RCC 7860 (cell line): ENCODE measurements around the gene EBLN1.
"Not testable (repeated sequence)": the region's sequence is repeated elsewhere in the genome, so short reads cannot be mapped to it uniquely, and the experiment has no call there.

ENCODE experiments used
- DNase-seq: peaks from one replicate; pipeline ENCODE4 v3.0.0-alpha.2; 2015; ENCODE audit warnings: low spot score
- FAIRE-seq: peaks from 2 replicates; lab custom pipeline; 2012; peaks lifted over from hg19 to GRCh38; lab: Jason Lieb, UNC

The EBLN1 gene

DNA sequence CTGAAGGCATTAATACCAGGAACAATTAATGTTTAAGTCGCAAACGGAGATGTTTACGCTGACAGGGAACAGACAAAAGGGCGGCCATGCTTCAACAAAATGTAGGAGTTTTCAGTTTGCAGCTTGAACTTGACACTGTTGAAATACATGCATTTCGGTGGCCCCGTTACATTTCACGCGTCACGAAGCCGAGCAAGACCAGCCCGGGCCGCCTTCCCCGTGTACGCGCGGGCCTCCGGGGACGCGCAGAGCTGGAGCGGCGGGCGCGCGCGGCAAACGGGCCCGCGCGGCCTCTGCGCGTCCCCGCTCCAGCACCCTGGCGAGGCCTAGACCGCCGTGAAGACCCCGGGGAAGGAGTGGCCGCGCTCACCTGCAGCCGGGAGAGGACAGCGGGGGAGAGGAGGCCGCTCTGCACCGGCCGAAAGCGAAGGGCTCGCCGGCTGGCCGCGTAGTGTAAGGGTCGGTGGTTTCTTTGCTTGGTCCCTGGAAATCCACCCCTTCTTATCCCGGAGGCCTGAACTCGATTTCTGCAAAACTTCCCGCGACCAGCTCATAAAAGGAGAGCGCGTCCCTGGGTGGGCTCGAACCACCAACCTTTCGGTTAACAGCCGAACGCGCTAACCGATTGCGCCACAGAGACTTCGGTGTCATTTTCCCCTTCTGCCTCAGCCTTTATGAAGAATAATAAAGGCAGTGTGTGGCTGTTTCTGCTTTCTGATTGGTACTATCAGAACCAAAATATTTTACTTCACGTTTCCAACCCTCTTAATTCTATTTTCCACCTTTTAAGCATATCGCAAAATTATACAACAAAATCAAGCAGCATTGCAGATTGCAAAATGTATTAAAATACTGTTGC is 11.4 kb upstream of the EBLN1 start:
- DNase-seq, result peak; percentile 93
- FAIRE-seq, result peak; percentile 25

DNA sequence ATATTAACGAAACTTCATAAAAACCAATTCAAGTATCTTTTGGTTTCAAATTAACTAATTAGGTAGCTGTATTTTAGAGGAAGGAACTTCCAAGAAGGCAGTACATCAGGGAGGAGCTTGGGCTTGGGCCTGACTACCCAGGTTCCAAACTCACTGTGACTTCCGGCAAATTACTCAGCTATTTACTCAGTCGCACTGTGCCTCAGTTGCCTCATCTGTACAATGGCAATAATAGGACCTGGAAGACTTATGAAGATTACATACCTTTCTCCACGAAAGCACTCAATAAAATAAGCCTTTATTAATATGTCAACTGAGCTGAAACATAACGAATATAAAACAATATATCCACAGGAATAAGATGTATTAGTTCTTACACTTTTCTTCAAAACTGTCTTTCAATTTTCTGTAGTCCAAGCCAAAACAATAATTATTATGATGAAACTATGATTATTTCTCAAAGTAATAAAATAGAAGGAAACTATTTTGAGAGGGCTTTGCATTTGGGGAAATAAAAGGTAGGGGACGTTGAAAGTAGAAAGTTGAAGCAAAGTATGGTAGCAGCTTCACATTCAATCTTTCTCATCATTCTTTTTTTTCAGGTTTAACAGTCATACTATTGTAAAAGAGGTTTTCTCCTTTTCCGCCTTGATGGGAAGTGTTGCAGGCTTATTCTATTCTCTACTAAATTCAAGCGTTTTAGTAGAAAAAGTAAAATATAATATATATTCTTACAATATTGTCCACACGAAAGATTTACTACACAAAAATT is 10.5 kb upstream of the EBLN1 start:
- DNase-seq (no peak), FAIRE-seq (peak; percentile 47)

DNA sequence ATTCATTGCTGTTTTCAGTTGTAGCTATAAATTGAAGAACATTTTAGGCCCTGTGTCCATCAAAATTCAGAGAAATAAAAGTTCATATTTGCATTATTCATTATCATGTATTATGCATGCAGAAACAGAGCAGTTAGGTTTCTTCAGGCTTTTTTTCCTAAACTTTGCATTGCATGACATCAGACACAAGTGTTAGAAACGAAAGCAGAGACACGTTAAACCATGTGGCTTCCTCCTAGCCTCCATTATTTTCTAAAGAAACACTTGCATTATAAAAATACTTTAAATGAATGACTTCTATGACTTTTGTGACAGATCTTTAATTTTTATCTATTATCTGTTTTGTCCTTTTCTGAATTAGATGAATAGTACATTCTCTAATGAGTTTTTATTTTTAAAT is 8.8 kb upstream of the EBLN1 start:
- no peak for DNase-seq
- FAIRE-seq, result no peak

DNA sequence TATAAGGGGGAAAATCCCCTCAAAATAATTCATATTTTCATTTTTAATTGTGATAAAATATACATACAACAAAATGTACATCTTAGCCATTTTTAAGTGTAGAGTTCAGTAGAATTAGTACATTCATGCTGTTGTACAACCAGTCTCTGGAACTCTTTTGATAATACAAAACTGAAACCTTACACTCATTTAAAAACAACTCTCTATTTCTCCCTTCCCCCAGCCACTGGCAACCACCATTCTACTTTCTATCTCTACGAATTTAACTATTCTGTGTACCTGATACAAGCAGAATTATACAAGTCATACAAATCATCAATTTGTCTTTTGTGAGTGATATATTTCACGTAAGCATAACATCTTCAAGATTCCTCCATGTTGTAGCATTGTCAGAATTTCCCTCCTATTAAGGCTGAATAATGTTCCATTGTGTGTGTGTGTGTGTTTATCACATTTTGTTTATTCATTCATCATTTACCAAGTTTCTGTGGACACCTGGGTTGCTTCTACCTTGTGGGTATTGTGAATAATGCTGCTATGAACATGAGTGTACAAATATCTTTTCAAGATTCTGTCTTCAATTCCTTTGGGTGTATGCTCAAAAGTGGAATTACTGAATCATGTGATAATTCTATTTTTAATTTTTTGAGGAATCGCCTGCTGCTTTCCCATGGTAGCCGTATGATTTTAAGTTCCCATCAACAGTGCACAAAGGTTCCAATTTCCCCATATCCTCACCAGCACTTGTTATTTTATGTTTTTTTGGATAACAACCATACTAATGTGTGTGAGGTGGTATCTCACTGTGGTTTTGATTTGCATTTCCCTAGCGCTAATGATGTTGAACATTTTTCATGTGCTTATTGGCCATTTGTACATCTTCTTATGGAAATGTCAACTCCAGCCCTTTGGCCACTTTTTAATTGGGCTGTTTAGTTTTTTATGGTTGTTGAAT is 4.7 kb upstream of the EBLN1 start:
- no peak for FAIRE-seq
- DNase-seq, result no peak

DNA sequence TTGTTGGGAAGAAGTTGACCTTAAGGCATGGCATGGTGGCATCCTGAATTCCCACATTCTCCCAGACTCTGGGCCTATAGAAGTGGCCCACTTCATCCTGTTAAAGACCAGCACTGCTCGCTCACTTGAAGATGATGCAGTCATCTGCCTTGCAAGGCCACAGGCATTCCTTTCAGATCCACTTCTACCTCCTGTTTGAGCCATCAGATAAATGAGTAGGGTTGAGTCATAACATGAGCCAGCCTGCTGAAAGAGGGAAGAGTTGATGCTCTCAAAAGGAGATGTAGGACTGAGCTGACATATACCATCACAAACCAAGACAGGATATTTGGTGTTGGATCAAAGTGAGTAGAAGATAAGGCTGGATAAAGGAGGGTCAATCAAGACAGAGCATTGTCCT is 1.5 kb upstream of the EBLN1 start:
- peak; percentile 17 for DNase-seq
- FAIRE-seq, result no peak

DNA sequence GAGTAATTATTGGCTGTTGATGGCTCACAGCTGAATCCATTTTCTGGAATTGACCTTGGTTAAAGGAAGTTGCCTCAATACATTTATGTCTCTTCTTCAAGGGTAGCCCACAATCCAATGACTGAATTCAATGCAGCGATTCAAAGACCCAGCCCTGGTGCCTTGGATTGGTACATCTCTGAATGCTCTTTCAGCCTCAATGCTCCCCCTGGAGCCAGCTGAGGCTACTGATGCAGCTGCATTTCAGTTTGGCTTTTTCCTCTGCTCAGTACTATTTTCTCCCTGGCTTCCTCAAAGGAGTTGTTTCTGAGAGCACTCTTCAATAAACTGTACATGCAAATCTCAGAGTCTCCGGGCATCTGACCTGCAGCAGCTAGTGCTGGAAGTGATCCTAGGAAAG is 633 bp upstream of the EBLN1 start:
- DNase-seq (no peak), FAIRE-seq (no peak)

DNA sequence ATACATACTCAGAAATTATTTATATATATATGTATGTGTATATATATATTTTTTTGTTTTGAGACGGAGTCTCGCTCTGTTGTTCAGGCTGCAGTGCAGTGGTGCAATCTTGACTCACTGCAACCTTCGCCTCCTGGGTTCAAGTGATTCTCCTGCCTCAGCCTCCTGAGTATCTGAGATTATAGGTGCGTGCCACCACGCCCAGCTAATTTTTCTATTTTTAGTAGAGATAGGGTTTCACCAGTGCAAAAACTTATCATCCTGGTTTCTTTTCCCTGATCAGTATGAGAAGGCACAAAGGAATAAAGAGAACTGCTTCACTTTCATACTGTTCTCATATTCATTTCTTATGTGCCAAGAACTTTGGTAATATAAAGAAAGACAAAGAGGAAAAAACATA is 731 bp downstream of the EBLN1 start:
- DNase-seq, FAIRE-seq: not testable (repeated sequence)

DNA sequence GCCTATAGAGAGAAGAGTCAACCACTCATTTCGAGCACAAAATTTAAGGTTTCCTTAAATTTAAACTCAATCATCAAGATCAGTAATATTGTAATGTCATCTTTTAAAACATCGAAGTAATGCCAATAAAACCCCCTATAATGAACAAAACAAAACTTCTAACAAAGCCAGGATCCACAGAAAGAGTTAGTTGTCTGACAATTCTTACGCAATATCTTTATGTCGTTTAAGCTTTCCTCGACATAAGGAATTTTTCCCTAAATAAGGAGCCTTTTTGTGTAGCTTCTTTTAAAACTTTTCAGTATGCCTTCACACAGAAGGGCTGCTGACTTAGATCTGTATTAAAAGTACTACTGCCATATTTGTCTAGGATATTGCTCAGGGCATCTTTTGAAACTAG is 7.5 kb downstream of the EBLN1 start:
- DNase-seq (no peak), FAIRE-seq (no peak)

DNA sequence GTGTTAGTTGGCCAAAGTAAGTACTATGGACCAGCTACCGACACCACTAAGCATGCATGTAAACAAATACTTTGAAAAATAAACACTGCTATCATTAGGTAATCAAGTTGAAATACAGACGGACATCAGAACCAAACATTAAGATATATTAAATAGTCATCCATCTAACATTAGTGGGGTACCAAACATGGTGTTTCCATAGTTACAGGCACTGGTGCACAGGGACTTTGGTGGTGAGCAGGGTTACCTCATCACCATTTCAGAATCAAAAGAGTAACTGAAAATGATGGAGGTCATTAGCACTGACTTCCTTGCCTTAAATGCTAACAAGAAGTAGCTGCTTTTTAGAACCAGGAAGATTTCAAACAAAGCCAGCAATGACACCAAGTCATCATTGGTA is 23.9 kb downstream of the EBLN1 start:
- FAIRE-seq, result no peak
- no peak for DNase-seq

DNA sequence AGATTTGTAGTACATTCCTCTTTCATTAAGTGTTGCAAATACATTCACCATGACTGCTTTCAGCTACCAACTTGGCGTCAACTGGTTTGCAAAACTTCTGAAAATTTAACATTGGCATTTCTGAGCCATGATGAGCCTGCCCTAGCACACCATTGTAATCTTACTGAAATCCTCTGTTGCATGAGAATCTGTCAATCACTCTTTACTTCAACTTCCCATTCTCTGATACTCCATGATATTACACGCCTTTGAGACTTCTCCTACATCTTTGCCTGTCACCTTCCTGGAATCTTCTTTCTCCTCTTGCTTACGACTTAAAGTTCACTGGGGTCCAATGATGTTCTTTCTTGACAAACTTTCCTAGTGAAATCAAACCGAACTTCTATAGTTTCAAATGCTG is 32.2 kb downstream of the EBLN1 start:
- FAIRE-seq, result no peak
- DNase-seq, result no peak

DNA sequence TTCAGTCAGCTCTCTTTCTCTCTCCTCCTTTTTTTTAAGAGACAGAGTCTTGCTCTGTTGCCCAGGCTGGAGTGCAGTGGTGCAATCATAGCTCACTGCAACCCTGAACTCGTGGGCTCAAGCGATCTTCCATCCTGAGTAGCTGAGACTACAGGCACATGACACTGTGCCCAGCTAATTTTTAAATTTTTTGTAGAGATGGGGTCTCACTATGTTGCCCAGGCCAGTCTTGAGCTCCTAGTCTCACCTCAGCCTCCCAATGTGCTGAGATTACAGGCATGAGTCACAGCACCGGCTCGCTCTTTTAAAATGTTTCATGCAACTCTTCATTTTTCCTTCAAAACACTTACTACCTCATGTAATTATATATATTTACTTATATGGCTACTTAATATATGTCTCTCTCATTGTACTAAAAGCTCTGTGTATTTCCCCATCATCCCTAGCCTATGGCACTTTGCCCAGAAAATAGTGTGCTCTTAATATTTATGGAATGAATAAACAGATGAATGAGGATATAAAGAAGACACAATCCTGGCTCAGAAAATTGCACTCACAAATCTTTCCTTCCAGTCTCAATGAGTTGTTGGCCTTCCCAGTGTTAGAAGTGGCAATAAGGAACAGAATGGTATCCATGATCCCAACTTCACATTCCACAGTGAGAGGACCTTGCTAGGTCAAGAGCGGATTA is 33.9 kb downstream of the EBLN1 start:
- FAIRE-seq (no peak), DNase-seq (no peak)

DNA sequence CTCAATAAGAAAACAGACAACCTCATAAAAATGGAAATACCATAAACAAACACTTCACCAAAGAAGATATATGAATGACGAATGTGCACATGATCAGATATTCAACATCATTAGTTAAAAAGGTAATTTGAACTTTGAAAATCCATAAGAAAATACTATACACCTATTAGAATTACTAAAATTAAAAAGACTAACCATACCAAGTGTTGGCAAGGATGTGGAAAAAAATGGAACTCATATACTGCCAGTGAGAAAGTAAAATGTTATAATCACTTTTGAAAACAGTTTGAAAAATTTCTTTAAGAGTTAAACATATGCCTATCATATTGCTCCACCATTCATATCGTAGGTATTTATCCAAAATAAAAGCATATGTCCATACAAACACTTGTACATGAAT is 37.1 kb downstream of the EBLN1 start:
- DNase-seq (no peak), FAIRE-seq (no peak)

DNA sequence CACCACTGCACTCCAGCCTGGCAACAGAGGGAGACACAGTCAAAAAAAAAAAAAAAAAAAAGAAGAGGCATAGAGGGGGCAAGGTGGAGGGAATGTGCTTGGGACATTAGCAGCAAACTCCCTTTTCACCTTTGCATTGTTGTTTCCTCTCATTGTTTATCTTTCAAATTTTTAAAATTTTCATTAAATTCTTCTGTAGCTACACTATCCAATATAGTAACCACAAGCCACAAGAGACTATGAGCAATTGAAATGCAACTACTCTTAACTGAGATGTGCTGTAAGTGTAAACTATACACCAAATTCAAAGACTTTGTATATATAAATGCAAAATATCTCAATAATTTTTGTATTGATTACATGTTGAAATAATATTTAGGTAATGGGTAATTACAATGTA is 43.4 kb downstream of the EBLN1 start:
- no peak for FAIRE-seq

DNA sequence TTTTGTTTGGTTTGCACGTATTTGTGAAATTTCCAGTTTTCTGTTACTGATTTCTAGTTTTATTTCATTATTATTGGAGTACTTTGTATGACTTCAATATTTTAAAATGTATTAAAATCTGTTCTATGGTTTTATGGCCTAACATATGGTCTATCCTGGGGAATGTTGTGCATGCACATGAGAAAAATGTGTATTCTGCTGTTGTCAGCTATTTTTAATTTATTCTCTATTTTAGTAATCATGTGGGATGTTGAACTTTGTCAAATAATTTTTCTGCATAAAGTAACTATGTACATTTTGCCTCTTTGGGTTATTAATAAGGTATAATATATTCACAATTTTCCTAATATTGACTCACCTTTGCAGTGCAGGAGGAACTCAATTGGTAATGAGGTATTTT is 46.7 kb downstream of the EBLN1 start:
- no peak for DNase-seq
- FAIRE-seq, result no peak

More for the DNA sequence above, 43.4 kb downstream of the EBLN1 start:
- DNase-seq, result no peak

DNA sequence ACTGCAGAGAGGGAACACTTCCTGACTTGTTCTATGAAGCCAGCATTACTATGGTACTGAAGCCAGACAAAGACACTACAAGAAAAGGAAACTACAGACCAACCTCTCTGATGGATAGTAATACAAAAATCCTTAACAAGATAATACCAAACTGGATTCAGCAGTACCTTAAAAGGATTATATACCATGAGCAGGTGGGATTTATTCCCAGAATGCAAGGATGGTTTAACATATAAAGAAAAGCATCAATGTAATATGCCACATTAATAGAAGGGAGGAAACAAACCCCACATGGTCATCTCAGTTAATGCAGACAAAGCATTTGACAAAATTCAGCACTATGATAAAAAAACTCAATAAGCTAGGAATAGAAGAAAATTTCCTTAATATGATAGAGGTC is 47.2 kb downstream of the EBLN1 start:
- FAIRE-seq (no peak), DNase-seq (no peak)

DNA sequence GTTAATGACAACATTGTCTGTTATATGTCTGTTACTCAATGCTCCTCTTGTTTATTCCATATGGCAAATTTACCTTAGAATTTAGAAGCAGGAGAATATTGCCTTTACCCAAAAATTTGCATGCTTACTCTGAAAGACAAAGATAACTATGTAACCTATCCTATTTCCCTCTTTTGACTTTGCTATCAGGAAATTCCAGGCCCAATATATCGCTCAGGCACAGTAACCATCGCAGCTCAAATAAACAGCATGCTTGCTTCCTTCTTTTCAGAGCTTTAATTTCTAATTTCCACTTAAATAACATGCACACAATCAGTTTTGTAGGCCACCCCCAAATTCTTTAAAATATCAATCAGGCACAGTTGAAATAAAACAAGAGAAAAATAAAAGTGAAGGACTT is 57.8 kb downstream of the EBLN1 start:
- FAIRE-seq, result no peak
- no peak for DNase-seq

DNA sequence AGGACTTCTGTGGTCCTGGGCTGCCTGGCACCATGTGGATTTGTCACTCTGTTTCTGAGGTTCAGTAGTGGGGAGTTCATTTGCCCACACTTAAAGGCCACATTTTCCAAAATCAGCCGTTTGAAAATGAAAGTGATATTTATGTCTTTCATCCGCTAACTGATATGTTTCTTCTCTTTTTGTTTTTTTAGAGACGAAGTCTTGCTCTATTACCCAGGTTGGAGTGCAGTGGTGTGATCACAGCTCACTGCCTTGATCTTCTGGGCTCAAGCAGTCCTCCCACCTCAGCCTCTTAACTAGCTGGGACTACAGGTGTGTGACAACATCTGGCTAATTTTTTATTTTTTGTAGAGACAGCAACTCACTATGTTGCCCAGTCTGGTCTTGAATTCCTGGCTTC is 58.6 kb downstream of the EBLN1 start:
- no peak for FAIRE-seq

More for the DNA sequence above, 58.6 kb downstream of the EBLN1 start:
- no peak for DNase-seq
